Measurements from ENCODE around the gene ETV5.

ETV5 gene

GRCh38 chr3:186108941-186109865 is at the start of gene ETV5:
ETV5 (minus strand) TSS chr3:186109089; CDS start chr3:186105868, 3,221 bp downstream.
- peak; percentile 100 for DNase-seq (ENCODE audit: low spot score)

DNA sequence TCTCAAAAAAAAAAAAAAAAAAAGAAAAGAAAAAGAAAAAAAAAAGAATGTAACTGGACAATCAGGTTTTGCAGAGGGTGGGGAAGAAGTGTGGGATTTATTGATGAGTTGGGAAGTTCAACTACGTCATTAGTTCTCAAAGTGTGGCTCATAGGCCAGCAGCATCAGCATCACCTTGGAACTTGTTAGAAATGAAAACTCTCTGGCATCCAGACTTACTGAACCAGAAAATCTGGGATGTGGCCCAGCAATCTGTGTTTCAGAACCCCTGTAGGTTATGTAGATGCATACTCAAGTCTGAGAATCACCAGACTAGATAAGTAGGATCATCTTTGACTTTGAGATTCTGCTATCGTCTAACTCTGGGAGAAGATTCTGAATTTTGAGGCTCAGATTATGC is 45.8 kb upstream of the ETV5 start:
- DNase-seq (ENCODE audit: low spot score) = no peak

DNA sequence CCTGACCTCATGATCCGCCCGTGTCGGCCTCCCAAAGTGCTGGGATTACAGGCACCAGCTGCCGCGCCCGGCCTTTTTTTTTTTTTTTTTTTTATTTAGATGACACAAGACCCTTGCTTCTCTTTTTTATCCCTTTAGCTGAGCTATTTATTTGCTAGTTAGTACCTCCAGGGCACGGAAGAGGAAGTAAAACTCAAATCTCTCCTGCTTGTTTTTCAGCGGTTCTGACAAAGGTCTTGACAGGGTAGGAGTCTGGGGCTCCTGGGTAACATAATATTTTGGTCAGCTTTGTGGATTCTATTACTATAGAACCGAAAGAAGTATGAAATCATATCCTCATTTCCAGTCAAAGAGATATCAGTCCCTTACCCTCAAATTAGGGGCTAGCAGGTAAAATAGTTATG is 44.0 kb upstream of the ETV5 start:
- no peak for DNase-seq (ENCODE audit: low spot score)

DNA sequence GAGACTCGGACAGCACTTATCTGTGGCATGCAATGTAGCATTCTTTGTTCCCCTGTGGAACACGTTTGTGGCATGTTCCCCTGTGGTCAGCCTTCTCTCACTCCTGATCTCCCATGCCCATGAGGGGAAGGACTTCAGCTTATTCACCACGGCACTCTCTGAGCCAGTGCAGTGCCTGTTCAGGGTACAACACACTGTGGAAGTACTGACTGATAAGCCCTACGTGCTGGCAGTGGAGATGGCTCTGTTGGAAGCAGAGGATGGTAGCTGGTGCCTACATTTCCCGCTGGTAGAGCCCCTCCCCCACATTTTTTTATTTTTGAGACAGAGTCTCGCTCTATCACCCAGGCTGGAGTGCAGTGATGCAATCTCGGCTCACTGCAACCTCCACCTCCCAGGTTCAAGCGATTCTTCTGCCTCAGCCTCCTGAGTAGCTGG is 43.5 kb upstream of the ETV5 start:
- DNase-seq (ENCODE audit: low spot score) = no peak

DNA sequence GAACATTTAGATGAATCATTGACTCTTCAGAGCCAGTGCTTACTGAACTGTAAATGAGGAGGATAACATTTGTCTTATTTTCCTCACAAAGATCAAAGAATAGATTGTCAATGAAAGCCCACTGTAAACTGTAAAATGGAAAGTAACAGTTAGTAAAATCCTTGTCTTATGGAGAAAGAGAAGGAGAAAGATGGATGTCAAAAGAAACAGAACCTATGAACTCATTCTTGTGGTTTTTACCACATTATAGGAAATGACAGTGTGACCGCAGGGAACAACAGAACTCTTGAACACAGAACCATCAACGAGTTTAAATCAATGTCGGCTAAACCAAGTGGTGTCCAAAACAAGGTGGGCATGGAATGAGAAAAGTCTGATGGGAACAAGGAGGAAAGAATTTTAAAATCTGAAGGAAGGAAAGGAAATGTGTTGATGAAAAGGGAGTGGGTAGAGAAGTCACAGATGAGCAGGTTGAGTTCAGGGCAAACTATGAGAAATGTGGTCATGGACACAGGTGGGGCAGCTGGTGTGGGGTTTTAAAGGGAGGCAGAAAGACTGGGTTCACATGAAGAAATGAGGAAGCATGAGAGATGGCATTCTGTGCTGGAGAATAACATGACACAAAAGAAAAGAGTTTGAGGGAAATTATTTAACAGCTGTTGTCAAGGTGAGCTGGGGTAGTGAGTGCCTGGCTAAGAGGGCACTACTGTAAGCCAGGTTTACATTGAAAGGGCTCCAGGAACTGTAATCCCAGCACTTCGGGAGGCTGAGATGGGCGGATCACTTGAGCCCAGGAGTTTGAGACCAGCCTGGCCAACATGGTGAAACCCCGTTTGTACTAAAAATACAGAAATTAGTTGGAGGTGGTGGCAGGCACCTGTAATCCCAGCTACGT is 42.4 kb upstream of the ETV5 start:
- no peak for DNase-seq (ENCODE audit: low spot score)

GRCh38 chr3:186150041-186150830 is 41.3 kb upstream of the ETV5 start:
- DNase-seq (ENCODE audit: low spot score) = no peak

DNA sequence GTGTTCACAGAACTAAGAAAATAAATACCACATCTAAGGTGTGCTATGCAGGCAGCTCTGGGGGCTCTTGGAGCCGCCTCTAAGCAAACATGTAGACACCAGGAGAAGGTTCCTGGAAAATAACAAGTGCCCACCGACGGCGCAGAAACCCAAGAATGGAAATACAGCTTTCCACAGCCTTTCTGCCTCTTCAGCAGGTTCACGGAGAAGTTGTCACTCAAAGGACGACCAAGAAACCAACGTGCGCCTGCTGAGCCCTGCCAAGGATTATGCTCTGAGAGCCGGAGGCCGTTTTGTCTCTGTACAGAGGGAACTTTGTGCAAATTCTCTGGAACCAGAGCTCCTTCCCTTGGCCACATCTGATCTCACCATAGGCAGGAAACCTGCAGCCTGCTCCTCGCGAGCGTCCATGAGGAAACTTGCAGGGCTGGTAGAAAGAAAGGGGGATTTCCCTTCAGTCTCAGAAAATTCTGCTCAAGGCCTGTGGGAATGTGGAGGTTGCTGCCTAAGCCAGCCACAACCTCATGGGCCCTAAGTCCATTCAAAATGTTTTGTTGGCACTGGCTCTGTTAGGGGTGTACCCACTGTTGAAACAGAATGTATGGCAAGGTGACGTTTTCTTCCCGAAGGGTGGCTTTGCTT is 40.6 kb upstream of the ETV5 start:
- no peak for DNase-seq (ENCODE audit: low spot score)

DNA sequence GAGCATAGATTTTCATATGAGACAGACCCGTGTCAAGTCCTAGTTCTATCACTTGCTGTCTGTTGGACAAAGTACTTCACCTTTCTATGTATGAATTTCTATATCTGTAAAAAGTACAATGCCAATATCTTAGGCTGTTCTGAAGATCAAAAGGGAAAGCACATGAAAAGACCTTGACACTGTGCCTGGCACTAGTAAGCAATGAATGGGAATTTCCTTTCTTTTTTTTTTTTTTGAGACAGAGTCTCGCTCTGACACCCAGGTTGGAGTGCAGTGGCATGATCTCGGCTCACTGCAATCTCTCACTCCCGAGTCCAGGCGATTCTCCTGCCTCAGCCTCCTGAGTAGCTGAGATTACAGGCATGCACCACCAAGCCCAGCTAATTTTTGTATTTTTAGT is 35.4 kb upstream of the ETV5 start:
- no peak for DNase-seq (ENCODE audit: low spot score)

GRCh38 chr3:186143250-186143649 is 34.4 kb upstream of the ETV5 start:
- DNase-seq (ENCODE audit: low spot score) = no peak

- DNase-seq (ENCODE audit: low spot score) = no peak
Observed at GRCh38 chr3:186142393-186142932, 33.6 kb upstream of the ETV5 start.

GRCh38 chr3:186141790-186142189 is 32.9 kb upstream of the ETV5 start:
- no peak for DNase-seq (ENCODE audit: low spot score)

- no peak for DNase-seq (ENCODE audit: low spot score)
Observed at GRCh38 chr3:186138272-186138981, 29.5 kb upstream of the ETV5 start.

DNA sequence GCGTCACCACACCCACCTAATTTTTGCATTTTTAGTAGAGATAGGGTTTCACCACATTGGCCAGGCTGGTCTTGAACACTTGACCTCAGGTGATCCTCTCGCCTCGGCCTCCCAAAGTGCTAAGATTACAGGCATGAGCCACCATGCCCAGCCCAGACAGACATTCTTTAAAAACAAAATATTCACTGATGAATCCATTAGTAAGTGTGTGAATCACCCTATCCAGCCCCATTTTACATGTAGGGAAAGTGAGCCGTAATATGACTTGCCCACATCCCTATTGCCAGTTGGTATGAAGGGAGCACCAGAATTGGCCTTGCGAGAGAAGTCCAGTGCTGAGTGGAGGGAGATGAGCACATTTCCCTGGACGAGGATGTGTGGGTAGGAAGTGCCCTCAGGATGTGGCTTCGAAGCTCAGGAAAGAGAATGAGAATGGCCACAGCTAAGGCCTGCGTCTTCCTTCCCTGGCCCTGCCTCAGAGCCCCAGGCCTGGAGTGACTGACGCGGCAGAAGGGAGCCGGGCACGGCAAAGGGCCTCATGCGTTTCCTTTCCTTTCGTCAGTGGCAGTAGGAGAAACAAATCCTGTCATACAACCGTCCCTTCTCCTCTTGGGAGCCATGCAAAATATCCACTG is 28.3 kb upstream of the ETV5 start:
- no peak for DNase-seq (ENCODE audit: low spot score)

DNA sequence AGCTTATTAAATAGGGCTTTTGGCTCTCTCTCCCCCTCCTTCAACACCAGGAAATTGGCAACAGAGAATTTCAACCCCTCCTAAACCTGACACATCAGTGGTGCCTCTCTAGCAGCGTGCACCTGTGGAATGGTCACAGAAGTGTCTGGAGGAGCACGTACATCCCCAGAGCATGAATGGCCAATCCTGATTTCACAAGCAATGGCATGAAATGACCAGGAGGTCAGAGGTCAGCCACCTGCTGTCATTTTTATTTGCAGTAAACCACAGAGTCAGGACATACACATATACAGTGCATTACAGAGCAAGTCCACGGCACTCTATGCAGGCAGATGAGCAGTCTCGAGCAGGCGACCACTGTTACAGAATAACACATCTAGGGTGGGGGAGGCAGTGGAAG is 25.1 kb upstream of the ETV5 start:
- no peak for DNase-seq (ENCODE audit: low spot score)

DNA sequence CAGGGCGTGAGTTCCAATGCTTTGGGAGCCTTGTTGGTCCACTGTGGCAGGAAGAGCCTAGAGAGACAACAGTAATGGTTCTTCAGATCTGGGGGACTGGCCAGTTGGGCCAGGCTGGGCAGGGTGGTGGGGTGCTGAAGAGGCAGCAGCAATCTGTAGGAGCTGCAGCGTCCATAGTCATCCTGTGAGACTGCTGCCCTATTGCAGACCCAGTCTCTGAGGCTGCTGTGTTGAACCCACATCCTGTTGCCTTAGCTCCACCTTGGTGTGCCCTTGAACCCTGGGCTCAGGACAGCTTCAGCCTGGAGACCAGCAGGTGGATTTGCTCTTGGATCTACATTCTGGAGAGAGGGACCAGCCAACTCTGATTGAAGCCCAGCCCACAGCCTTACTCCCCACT is 23.6 kb upstream of the ETV5 start:
- no peak for DNase-seq (ENCODE audit: low spot score)

DNA sequence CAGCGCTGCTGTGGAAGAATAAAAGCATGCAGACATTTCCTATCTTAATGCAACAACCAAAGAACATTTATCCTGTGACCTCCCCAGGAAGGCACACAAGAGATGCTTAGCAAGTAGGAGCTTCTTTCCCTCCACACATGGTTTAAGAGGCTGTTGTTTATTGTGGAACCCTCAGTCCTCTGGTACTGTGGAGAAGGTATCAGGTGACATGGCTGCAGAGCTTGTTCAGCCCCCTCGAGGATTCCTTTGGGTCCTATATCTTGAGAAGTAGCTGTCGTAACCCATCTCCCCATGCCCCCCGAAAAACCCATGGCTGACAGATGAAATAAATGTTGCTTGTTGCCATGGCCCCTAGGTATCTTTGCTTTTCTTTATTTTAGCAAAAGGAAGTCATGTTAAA is 20.3 kb upstream of the ETV5 start:
- no peak for DNase-seq (ENCODE audit: low spot score)

DNA sequence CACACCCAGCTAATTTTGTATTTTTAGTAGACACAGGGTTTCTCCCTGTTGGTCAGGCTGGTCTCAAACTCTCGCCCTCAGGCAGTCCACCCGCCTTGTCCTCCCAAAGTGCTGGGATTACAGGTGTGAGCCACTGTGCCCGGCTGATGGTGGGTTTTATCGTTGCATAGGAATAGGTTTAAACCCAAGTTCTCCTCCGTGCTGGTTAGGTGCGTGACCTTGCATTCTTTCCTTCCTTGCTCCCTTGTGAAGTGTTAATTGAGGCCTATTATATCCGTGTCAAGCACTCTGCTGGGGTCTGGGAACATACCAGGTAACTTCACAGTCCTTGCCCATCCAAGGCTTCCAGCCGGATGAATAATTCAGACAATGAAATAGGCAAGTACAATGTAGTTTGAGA is 19.3 kb upstream of the ETV5 start:
- no peak for DNase-seq (ENCODE audit: low spot score)

DNA sequence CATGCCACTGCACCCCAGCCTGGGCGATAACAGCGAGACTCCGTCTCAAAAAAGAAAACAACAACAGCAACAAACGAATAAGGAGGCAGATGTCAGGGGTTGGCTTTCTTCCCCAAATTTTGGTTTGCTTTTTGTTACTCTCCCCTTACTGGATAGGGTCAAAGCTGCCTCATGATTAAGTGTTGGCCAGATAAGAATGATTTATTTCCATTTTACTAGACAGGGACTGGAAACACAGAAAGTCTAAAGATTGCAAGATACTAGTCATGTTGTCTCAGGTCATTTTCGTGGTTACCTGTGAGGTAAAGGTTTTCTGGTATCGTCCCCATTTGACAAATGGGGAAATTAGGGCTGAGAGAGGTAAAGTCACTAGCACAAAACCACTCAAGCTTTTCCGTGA is 18.6 kb upstream of the ETV5 start:
- no peak for DNase-seq (ENCODE audit: low spot score)

DNA sequence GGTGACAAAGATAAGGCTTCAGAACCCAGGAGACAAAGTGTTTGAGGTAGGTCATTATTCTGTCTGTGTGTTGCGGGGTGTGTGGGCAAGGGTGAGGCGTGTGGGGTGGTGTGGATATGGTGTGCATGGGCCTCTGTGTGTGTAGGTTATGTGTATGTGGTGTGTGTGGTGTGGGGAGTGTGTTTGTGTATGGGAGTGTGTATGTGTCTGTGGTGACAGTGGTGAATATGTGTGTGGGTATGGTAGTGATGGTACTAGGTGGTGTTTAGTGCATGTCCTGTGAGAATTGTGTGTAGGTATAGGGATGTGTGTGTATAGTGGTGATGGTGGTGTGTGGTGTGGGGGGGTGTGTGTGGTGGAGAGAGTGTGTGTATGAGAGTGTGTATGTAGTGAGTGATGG is 16.2 kb upstream of the ETV5 start:
- no peak for DNase-seq (ENCODE audit: low spot score)

GRCh38 chr3:186124592-186124991 is 15.7 kb upstream of the ETV5 start:
- DNase-seq (ENCODE audit: low spot score) = no peak

Measured in ecto neural progenitor cell (in vitro differentiated cells).